ENCODE data around the gene BRD4. TPM values are rescaled to one million over a fixed set of nuclear protein-coding genes. Genes with fewer than 3 reads are reported as not detected.

The BRD4 gene
- total and polyA plus RNA-seq, 10 of the 15 experiments (the other 5 are each of a cell fraction or from before 2014, with no cell fraction given) = 5.3 to 84.4 (median 11.8) TPM

- ChIA-PET SMC1A (ENCODE audit: uncharacterized antibody, unreplicated experiment) (interaction anchor here (0.5 to 4.1 kb wide), 3 partner anchors 10 to 52 kb away, joined by 3 to 16 read pairs (median 11); no protein-coding TSS in a partner anchor), CTCF (interaction anchor here (0.6 to 1.2 kb wide), 3 partner anchors 8 to 135 kb away, joined by 3 to 4 read pairs (median 3); no protein-coding TSS in a partner anchor), POLR2A (interaction anchor here (1.2 kb wide), 1 partner anchor 9 kb away, joined by 4 read pairs; no protein-coding TSS in a partner anchor), RAD21 (ENCODE audit: unreplicated experiment) (interaction anchor here (1.4 to 1.5 kb wide), 2 partner anchors 52 to 97 kb away, joined by 5 read pairs; partner anchors contain the start of gene AKAP8)
- Histone ChIP-seq H3K36me3 (ENCODE audit: control insufficient read depth in 2 of 2, insufficient read depth in 2 of 2, low read length in 1 of 2) (peaks cover 4 to 7% of the 10 kb centered on the region in 2 experiments; a peak in 2 of 4 replicates), H3K27ac (ENCODE audit: control insufficient read depth, insufficient read depth) (no peak overlapping the region), H3K27me3 (replicated peaks in 1 of 2; ENCODE audit: control insufficient read depth in 2 of 2, insufficient read depth in 2 of 2, low read length in 1 of 2) (no peaks in the 10 kb centered on the region), H4K20me1 (ENCODE audit: control insufficient read depth, insufficient read depth) (peaks cover 24% of the 10 kb centered on the region), H3K9me3 (replicated peaks; ENCODE audit: control insufficient read depth, insufficient read depth, low read length) (no peaks in the 10 kb centered on the region), H3K4me1 (ENCODE audit: control insufficient read depth, insufficient read depth, low read length) (peaks cover 46% of the 10 kb centered on the region), H3K4me3 (no peak overlapping the region), H3K4me2 (ENCODE audit: control insufficient read depth, insufficient read depth) (no peak overlapping the region), H3K79me2 (ENCODE audit: control insufficient read depth, insufficient read depth, low read length) (peaks cover 95% of the 10 kb centered on the region), H3K9ac (ENCODE audit: control insufficient read depth, insufficient read depth, low read length) (no peak overlapping the region), H2AFZ (ENCODE audit: control insufficient read depth, low read depth, low read length) (no peak overlapping the region)
- TF ChIP-seq SMAD1 (IDR thresholded peaks at IDR 0.05; ENCODE audit: low read depth, partially characterized antibody) (no peak), NR2F1 (conservative IDR thresholded peaks at IDR 0.05) (no peak), EED (IDR thresholded peaks at IDR 0.05; ENCODE audit: low read depth) (no peak), TCF12 (IDR thresholded peaks at IDR 0.05; ENCODE audit: low read depth, low read length) (no peak), RFX5 (IDR thresholded peaks at IDR 0.05; ENCODE audit: low read depth, low read length) (no peak), WRNIP1 (IDR thresholded peaks at IDR 0.05; ENCODE audit: borderline replicate concordance, low read depth, low read length) (no peak), MEF2B (IDR thresholded peaks at IDR 0.05; ENCODE audit: partially characterized antibody, poor library complexity, severe bottlenecking) (no peak), NRF1 (conservative IDR thresholded peaks at IDR 0.05; ENCODE audit: low read depth, low read length) (no peak), SMAD5 (IDR thresholded peaks at IDR 0.05; ENCODE audit: low read depth) (no peak), RELA (IDR thresholded peaks at IDR 0.05; ENCODE audit: borderline replicate concordance, partially characterized antibody) (no peak), CBFB (IDR thresholded peaks at IDR 0.05; ENCODE audit: low read depth) (no peak), STAT3 (IDR thresholded peaks at IDR 0.05; ENCODE audit: low read depth, low read length) (no peak), ZNF24 (IDR thresholded peaks at IDR 0.05) (no peak), KDM1A (IDR thresholded peaks at IDR 0.05; ENCODE audit: borderline replicate concordance) (no peak)
- no peak for ATAC-seq
- no peak for FAIRE-seq
- BruUV-seq (replicated peaks) = no TSS peak
- no peak for DNase-seq (ENCODE audit: low read depth, low spot score)
- WGBS (ENCODE audit: insufficient coverage, insufficient replicate concordance, low lambda C conversion rate, missing lambda C conversion rate) = 10% methylated on average over 1 of the region's 1 CpG
- intact Hi-C loops (cut with micrococcal nuclease; ENCODE audit: unreplicated experiment) (no loop called here), in situ Hi-C loops (cut with MboI) (no loop called here)
Measured at GRCh38 chr19:15282311-15282705, 50.0 kb downstream of the BRD4 start.
